Natural killer cell (primary cell): Measurements from ENCODE around the gene ACVR1. TPM values are rescaled to one million over a fixed set of nuclear protein-coding genes. Genes with fewer than 3 reads are reported as not detected.
"Not testable (repeated sequence)": the region's sequence is repeated elsewhere in the genome, so short reads cannot be mapped to it uniquely, and the experiment has no call there.

ENCODE experiments used
- ATAC-seq, 3 donors: fragments of 150-1000 bp in 2 of 3; fragments of 200-7000 bp in 1 of 3; cut with Tn5 transposase; 1 replicate in 1 of 3; 2 replicates in 2 of 3; pipeline ENCODE4 v1.10.0; 2021; ENCODE audit warnings: mild to moderate bottlenecking in 2 of 3, moderate library complexity in 2 of 3
- DNase-seq, 2 donors: peaks; one replicate each; pipeline versions ENCODE4 v3.0.0 to v3.0.0-alpha.2; 2013 to 2021; ENCODE audit warnings: mixed read lengths in 1 of 2
- H3K27ac ChIP-seq: one replicate; pipeline ENCODE4 v1.5.1; 2013; ENCODE audit warnings: mild to moderate bottlenecking, low read length
- H3K27me3 ChIP-seq: one replicate; pipeline ENCODE4 v1.6.1; 2013; ENCODE audit warnings: low read length; ENCODE audit not compliant: control insufficient read depth, insufficient read depth
- H3K36me3 ChIP-seq: one replicate; pipeline ENCODE4 v1.6.1; 2013; ENCODE audit warnings: low read length; ENCODE audit not compliant: control insufficient read depth, insufficient read depth
- H3K4me1 ChIP-seq: one replicate; pipeline ENCODE4 v1.6.1; 2013; ENCODE audit warnings: low read length; ENCODE audit not compliant: control insufficient read depth, insufficient read depth
- H3K4me3 ChIP-seq: one replicate; pipeline ENCODE4 v1.5.1; 2013; ENCODE audit warnings: low read length
- H3K9me3 ChIP-seq: one replicate; pipeline ENCODE4 v1.6.1; 2013; ENCODE audit warnings: low read length; ENCODE audit not compliant: control insufficient read depth, insufficient read depth
- H3K27ac Mint-ChIP-seq, 2 donors: one replicate each; pipeline ENCODE4 v1.8.0; 2022; ENCODE audit warnings: mild to moderate bottlenecking in 2 of 2, mixed read lengths in 2 of 2, moderate library complexity in 1 of 2
- H3K27me3 Mint-ChIP-seq, 2 donors: one replicate each; pipeline ENCODE4 v1.8.0; 2022; ENCODE audit warnings: low read depth in 2 of 2, mixed read lengths in 2 of 2
- H3K36me3 Mint-ChIP-seq: one replicate; pipeline ENCODE4 v1.8.0; 2022; ENCODE audit warnings: mixed read lengths
- H3K4me1 Mint-ChIP-seq, 2 donors: one replicate each; pipeline ENCODE4 v1.8.0; 2022; ENCODE audit warnings: mixed read lengths in 2 of 2
- H3K4me3 Mint-ChIP-seq: one replicate; pipeline ENCODE4 v1.8.0; 2022; ENCODE audit warnings: mild to moderate bottlenecking, moderate library complexity, mixed read lengths
- H3K9me3 Mint-ChIP-seq, 2 donors: one replicate each; pipeline ENCODE4 v1.8.0; 2022; ENCODE audit warnings: mixed read lengths in 2 of 2
- WGBS: methylation state at CpG from one replicate; pipeline ENCODE4 v1.1.7; 2013; ENCODE audit warnings: missing lambda C conversion rate; ENCODE audit not compliant: insufficient coverage; 5-methylcytosine and 5-hydroxymethylcytosine counted together
- intact Hi-C: fragments of 100-400 bp; cut with micrococcal nuclease; formaldehyde crosslinking; loops from one replicate; pipeline ENCODE4 v1.14.2; 2022
- total RNA-seq, 4 donors: library from RNA; stranded (reverse); fragments of 120-200 nt in 1 of 4; gene quantifications; one replicate each; pipeline versions ENCODE4 v1.2.3 to v1.2.4, GENCODE V29; 2013 to 2022
- TF ChIP-seq, protein P1 (sequence below): fragments of 200-600 bp; IDR thresholded peaks from one replicate; pipeline ENCODE4 v1.8.0; 2022; ENCODE audit warnings: antibody characterized with exemption

The ACVR1 gene
- total RNA-seq, 3 donors from 2014 or later (not counting 1 experiment from before 2014, with no cell fraction given) = 3.3 to 6.9 (median 6.1) TPM

DNA sequence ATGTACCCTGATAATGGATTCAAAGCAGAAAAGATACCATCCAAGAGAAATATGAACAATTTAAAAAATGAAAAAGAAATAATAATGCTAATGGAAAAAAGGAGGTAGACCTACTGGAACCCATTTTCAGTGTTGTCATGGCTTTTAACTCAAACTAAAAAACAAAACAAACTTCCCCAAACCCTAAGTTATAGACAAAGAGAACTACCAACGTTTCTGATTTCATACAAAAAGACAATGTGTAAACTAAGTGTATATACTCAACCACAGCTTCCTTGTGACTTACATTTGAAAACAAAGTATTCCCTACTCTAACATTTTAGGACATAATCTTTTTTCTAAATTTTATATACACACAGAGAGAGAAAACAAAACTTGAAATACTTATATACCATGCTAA, 45.9 kb downstream of the ACVR1 start:
- H3K4me1 ChIP-seq = no peaks in the 10 kb centered on the region
- ATAC-seq = no peak
- intact Hi-C loops = no loop called here

DNA sequence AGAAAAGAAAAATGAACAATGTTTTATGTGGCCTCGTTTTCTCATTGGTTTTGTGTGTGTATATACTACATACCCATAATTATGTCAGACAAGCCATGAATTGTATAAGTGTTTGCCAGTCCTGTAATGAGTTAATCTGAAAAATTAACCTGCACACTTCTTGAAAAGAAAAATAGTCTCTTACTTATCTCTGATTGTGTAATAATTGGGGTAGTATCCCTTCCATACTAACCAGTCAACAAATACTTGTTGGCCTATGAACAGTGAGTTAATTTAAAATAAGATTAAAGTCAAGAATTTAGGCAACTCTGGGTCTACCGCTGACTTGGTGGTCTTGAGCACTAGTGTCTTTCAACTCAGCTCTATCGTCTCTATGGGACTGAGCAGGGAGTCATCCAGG, 48.8 kb downstream of the ACVR1 start:
- Histone ChIP-seq H3K27ac (no peak overlapping the region), H3K27me3 (no peaks in the 10 kb centered on the region), H3K36me3 (no peaks in the 10 kb centered on the region), H3K4me1 (no peaks in the 10 kb centered on the region), H3K4me3 (no peak overlapping the region), H3K9me3 (no peaks in the 10 kb centered on the region)
- Mint-ChIP-seq H3K27ac (no peak overlapping the region), H3K36me3 (no peaks in the 10 kb centered on the region), H3K27me3 (peaks cover 0 to 3% of the 10 kb centered on the region in 2 donors), H3K9me3 (no peaks in the 10 kb centered on the region), H3K4me1 (peaks cover 7 to 11% of the 10 kb centered on the region in 2 donors), H3K4me3 (no peak overlapping the region)
- no peak for ATAC-seq
- intact Hi-C loops = no loop called here
- DNase-seq = no peak
- 96% methylated on average over 2 of the region's 3 CpGs for WGBS
- TF ChIP-seq, protein P1, sequence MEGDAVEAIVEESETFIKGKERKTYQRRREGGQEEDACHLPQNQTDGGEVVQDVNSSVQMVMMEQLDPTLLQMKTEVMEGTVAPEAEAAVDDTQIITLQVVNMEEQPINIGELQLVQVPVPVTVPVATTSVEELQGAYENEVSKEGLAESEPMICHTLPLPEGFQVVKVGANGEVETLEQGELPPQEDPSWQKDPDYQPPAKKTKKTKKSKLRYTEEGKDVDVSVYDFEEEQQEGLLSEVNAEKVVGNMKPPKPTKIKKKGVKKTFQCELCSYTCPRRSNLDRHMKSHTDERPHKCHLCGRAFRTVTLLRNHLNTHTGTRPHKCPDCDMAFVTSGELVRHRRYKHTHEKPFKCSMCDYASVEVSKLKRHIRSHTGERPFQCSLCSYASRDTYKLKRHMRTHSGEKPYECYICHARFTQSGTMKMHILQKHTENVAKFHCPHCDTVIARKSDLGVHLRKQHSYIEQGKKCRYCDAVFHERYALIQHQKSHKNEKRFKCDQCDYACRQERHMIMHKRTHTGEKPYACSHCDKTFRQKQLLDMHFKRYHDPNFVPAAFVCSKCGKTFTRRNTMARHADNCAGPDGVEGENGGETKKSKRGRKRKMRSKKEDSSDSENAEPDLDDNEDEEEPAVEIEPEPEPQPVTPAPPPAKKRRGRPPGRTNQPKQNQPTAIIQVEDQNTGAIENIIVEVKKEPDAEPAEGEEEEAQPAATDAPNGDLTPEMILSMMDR = no peak

More for the DNA sequence above, 45.9 kb downstream of the ACVR1 start:
- H3K9me3 ChIP-seq = no peaks in the 10 kb centered on the region
- H3K27me3 ChIP-seq = no peaks in the 10 kb centered on the region
- H3K4me1 Mint-ChIP-seq = peaks cover 0 to 8% of the 10 kb centered on the region in 2 donors
- H3K4me3 ChIP-seq = no peak overlapping the region
- H3K36me3 ChIP-seq = no peaks in the 10 kb centered on the region
- 40% methylated on average over 1 of the region's 1 CpG for WGBS
- H3K27me3 Mint-ChIP-seq = peaks cover 0 to 3% of the 10 kb centered on the region in 2 donors
- DNase-seq = no peak
- H3K4me3 Mint-ChIP-seq = no peak overlapping the region
- TF ChIP-seq, protein P1 = no peak
- no peak overlapping the region for H3K27ac Mint-ChIP-seq
- no peak overlapping the region for H3K27ac ChIP-seq
- no peaks in the 10 kb centered on the region for H3K36me3 Mint-ChIP-seq
- H3K9me3 Mint-ChIP-seq = no peaks in the 10 kb centered on the region

DNA sequence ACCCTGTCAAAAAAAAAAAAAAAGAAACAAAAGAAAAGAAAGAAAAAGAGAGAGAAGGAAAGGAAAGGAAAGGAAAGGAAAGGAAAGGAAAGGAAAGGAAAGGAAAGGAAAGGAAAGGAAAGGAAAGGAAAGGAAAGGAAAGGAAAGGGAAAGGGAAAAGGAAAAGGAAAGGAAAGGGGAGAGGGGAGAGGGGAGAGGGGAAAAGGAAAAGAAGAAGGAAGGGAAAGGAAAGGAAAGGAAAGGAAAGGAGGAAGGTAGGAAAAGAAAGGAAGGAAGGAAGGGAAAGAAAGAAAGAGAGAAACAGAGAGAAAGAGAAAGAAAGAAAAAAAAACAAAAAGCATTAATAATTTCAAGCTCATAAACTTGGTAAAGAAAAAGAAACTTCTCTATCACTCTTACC, 49.5 kb downstream of the ACVR1 start:
- DNase-seq, H3K4me1 ChIP-seq, H3K9me3 Mint-ChIP-seq, intact Hi-C loops, H3K27me3 ChIP-seq, H3K36me3 Mint-ChIP-seq, H3K9me3 ChIP-seq, ATAC-seq, H3K27ac Mint-ChIP-seq, H3K27me3 Mint-ChIP-seq, H3K36me3 ChIP-seq, H3K27ac ChIP-seq, H3K4me3 Mint-ChIP-seq, H3K4me3 ChIP-seq: not testable (repeated sequence)
- peaks cover 7 to 11% of the 10 kb centered on the region in 2 donors for H3K4me1 Mint-ChIP-seq

DNA sequence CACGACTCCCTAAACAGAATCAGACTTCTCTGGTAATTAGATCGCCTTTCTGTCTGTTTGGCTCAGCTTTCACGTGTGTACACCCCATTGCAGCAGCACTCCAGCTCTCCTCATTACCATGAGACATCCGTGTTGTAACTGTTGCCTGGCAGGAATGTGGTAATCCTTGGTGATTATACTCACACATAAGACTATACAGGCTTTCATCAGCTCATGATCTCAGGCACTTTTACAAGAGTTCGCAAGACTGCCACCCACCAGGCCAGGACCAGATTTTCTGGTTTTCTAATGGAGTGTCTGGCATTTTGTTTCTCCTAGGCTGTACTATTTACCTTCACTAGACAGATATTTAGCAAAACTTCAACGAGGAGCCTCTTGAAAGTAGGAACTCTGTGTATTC, 50.2 kb downstream of the ACVR1 start:
- DNase-seq (no peak), ATAC-seq (no peak)
- no peaks in the 10 kb centered on the region for H3K36me3 ChIP-seq
- H3K27me3 Mint-ChIP-seq = peaks cover 0 to 3% of the 10 kb centered on the region in 2 donors
- H3K4me3 ChIP-seq = no peak overlapping the region
- H3K4me1 ChIP-seq = no peaks in the 10 kb centered on the region
- intact Hi-C loops = no loop called here
- no peaks in the 10 kb centered on the region for H3K9me3 Mint-ChIP-seq
- H3K27me3 ChIP-seq = no peaks in the 10 kb centered on the region
- H3K4me3 Mint-ChIP-seq = no peak overlapping the region
- TF ChIP-seq, protein P1 = no peak
- H3K27ac ChIP-seq = no peak overlapping the region
- no peak overlapping the region for H3K27ac Mint-ChIP-seq
- H3K9me3 ChIP-seq = no peaks in the 10 kb centered on the region
- 94% methylated on average over 5 of the region's 6 CpGs for WGBS
- H3K36me3 Mint-ChIP-seq = no peaks in the 10 kb centered on the region
- H3K4me1 Mint-ChIP-seq = peaks cover 7 to 11% of the 10 kb centered on the region in 2 donors
